HepG2 (cell line): Measurements from ENCODE around the gene TTYH1. TPM values are rescaled to one million over a fixed set of nuclear protein-coding genes. Genes with fewer than 3 reads are reported as not detected.

Experiments
- BCLAF1 ChIP-seq: fragments of 450-650 bp; IDR thresholded peaks from 2 replicates; pipeline ENCODE4 v1.6.1; 2017; ENCODE audit warnings: mild to moderate bottlenecking
- IKZF5 ChIP-seq: IDR thresholded peaks from 2 replicates; pipeline ENCODE4 v1.6.1; 2018; ENCODE audit warnings: missing genetic modification reagents, mild to moderate bottlenecking, missing compliant biosample characterization
- IRX3 ChIP-seq: sonication (generic); formaldehyde crosslinking; IDR thresholded peaks from 2 replicates; pipeline ENCODE4 v1.8.1; 2023; ENCODE audit warnings: mild to moderate bottlenecking, low read depth, missing genetic modification reagents, borderline replicate concordance
- JUND ChIP-seq: sonication (generic); formaldehyde crosslinking; IDR thresholded peaks from 2 replicates; pipeline ENCODE4 v1.8.0; 2022; ENCODE audit warnings: mild to moderate bottlenecking, missing genetic modification reagents
- MED8 ChIP-seq: sonication (generic); formaldehyde crosslinking; IDR thresholded peaks from 2 replicates; pipeline ENCODE4 v1.8.1; 2023; ENCODE audit warnings: mild to moderate bottlenecking, missing genetic modification reagents; ENCODE audit not compliant: insufficient replicate concordance
- MLX ChIP-seq: IDR thresholded peaks from 2 replicates; pipeline ENCODE4 v1.6.1; 2016
- MXI1 ChIP-seq: IDR thresholded peaks from 3 replicates; pipeline ENCODE4 v1.6.1; 2012; ENCODE audit warnings: low read depth, low read length, inconsistent platforms, borderline replicate concordance
- PHF8 ChIP-seq: sonication (generic); formaldehyde crosslinking; IDR thresholded peaks from 2 replicates; pipeline ENCODE4 v1.5.0; 2020; ENCODE audit warnings: missing genetic modification reagents
- RFXANK ChIP-seq: IDR thresholded peaks from 2 replicates; pipeline ENCODE4 v1.6.1; 2016
- RFXAP ChIP-seq: sonication (generic); formaldehyde crosslinking; IDR thresholded peaks from 2 replicates; pipeline ENCODE4 v1.4.0; 2020; ENCODE audit warnings: missing genetic modification reagents, borderline replicate concordance
- SKIL ChIP-seq: sonication (generic); formaldehyde crosslinking; IDR thresholded peaks from 2 replicates; pipeline ENCODE4 v1.8.0; 2022; ENCODE audit warnings: missing genetic modification reagents, mild to moderate bottlenecking, moderate library complexity, borderline replicate concordance
- SP1 ChIP-seq, 2 experiments: fragments of 450-650 bp in 1 of 2; sonication (generic) in 1 of 2; formaldehyde crosslinking in 1 of 2; IDR thresholded peaks; 2 replicates each; pipeline versions ENCODE4 v1.4.0 to v1.6.1; 2016 to 2020; ENCODE audit warnings: missing genetic modification reagents in 1 of 2
- ZC3H4 ChIP-seq: sonication (generic); formaldehyde crosslinking; IDR thresholded peaks from 2 replicates; pipeline ENCODE4 v1.4.0; 2020; ENCODE audit warnings: missing genetic modification reagents, borderline replicate concordance
- ZFP36L1 ChIP-seq: sonication (generic); formaldehyde crosslinking; IDR thresholded peaks from 2 replicates; pipeline ENCODE4 v1.8.0; 2022; ENCODE audit warnings: mild to moderate bottlenecking, missing genetic modification reagents, moderate library complexity
- ZNF12 ChIP-seq: sonication (generic); formaldehyde crosslinking; IDR thresholded peaks from 2 replicates; pipeline ENCODE4 v1.5.0; 2020; ENCODE audit warnings: missing genetic modification reagents
- ZNF329 ChIP-seq: sonication (generic); formaldehyde crosslinking; IDR thresholded peaks from 2 replicates; pipeline ENCODE4 v1.9.0; 2021; ENCODE audit warnings: low read depth, mild to moderate bottlenecking, missing genetic modification reagents
- ZNF607 ChIP-seq: sonication (generic); formaldehyde crosslinking; IDR thresholded peaks from 2 replicates; pipeline ENCODE4 v1.5.1; 2020; ENCODE audit warnings: missing genetic modification reagents, mild to moderate bottlenecking, borderline replicate concordance
- ZNF672 ChIP-seq: sonication (generic); formaldehyde crosslinking; IDR thresholded peaks from 2 replicates; pipeline ENCODE4 v1.8.1; 2022; ENCODE audit warnings: missing genetic modification reagents
- ZNF747 ChIP-seq: sonication (generic); formaldehyde crosslinking; IDR thresholded peaks from 2 replicates; pipeline ENCODE4 v1.8.1; 2023; ENCODE audit warnings: missing genetic modification reagents, mild to moderate bottlenecking, borderline replicate concordance
- ZNF766 ChIP-seq: sonication (generic); formaldehyde crosslinking; IDR thresholded peaks from 2 replicates; pipeline ENCODE4 v1.5.0; 2020; ENCODE audit warnings: missing genetic modification reagents, borderline replicate concordance
- ZNF83 ChIP-seq: sonication (generic); formaldehyde crosslinking; IDR thresholded peaks from 2 replicates; pipeline ENCODE4 v1.4.0; 2020; ENCODE audit warnings: missing genetic modification reagents, mild to moderate bottlenecking, borderline replicate concordance
- ZNF839 ChIP-seq: sonication (generic); formaldehyde crosslinking; IDR thresholded peaks from 2 replicates; pipeline ENCODE4 v1.4.0; 2020; ENCODE audit warnings: missing genetic modification reagents, mild to moderate bottlenecking, borderline replicate concordance
- ZSCAN29 ChIP-seq: sonication (generic); formaldehyde crosslinking; conservative IDR thresholded peaks from 2 replicates; pipeline ENCODE4 v1.4.0; 2020; ENCODE audit warnings: mild to moderate bottlenecking, missing genetic modification reagents
- polyA plus RNA-seq, 8 experiments: library from polyadenylated mRNA; depleted of rRNA in 3 of 8; stranded (reverse) in 7 of 8; unstranded in 1 of 8; fragments of >200 nt; fragmentation: Illumina TruSeq in 4 of 8; extraction: Trizol in 4 of 8; gene quantifications; 2 replicates each; pipeline versions ENCODE4 v1.2.1 to v1.2.3, GENCODE V29; 2011 to 2016; ENCODE audit warnings: low read depth in 4 of 8, missing spikeins in 1 of 8, mixed read lengths in 1 of 8; ENCODE audit not compliant: insufficient read depth in 1 of 8
- total RNA-seq, 5 experiments: library from RNA; depleted of rRNA; stranded (reverse); fragments of >200 nt; fragmentation: Illumina TruSeq; extraction: Trizol; gene quantifications; 2 replicates each; pipeline ENCODE4 v1.2.3, GENCODE V29; 2016; ENCODE audit warnings: low read depth in 1 of 5

Gene TTYH1
- total and polyA plus RNA-seq, 2 of the 13 experiments (the other 11 are each of a cell fraction or from before 2014, with no cell fraction given): 6.9 to 19.9 TPM

GRCh38 chr19:54462655-54463530 is 47.6 kb downstream of the TTYH1 start (continued):
- TF ChIP-seq IRX3 (CRISPR knock-in tag): peak; percentile 66; the same call in 1 of the 2 replicates
- peak; percentile 79 for TF ChIP-seq ZNF747 (CRISPR knock-in tag)
- no peak for TF ChIP-seq MXI1
- no peak for TF ChIP-seq ZNF839 (CRISPR knock-in tag)
- TF ChIP-seq BCLAF1: no peak
- TF ChIP-seq RFXAP: peak; percentile 71; the same call in 1 of the 2 replicates
- TF ChIP-seq MLX (CRISPR knock-in tag): no peak
- 0 out of 2 replicates have a peak, but pooled peaks have one; percentile 22 for TF ChIP-seq IKZF5 (CRISPR knock-in tag)
- no peak for TF ChIP-seq RFXANK (CRISPR knock-in tag)
- TF ChIP-seq PHF8 (CRISPR knock-in tag): no peak; the same call in none of the 2 replicates
- no peak; the same call in 1 of the 2 replicates for TF ChIP-seq SKIL (CRISPR knock-in tag)
- TF ChIP-seq ZNF329 (CRISPR knock-in tag): no peak
- peak; percentile 84 for TF ChIP-seq MED8 (CRISPR knock-in tag)
- TF ChIP-seq ZNF12 (CRISPR knock-in tag): peak; percentile 52; the same call in 1 of the 2 replicates
- no peak for TF ChIP-seq ZNF672
- peak; percentile 90; the same call in 1 of the 2 replicates for TF ChIP-seq ZC3H4 (CRISPR knock-in tag)
- TF ChIP-seq ZSCAN29 (CRISPR knock-in tag): no peak
- no peak for TF ChIP-seq SP1 (IDR thresholded peaks at IDR 0.05)
- TF ChIP-seq SP1 (CRISPR knock-in tag; IDR thresholded peaks at IDR 0.05): peak; percentile 22; the same call in 1 of the 2 replicates
- no peak for TF ChIP-seq ZNF83 (CRISPR knock-in tag)
- TF ChIP-seq ZFP36L1 (CRISPR knock-in tag): no peak
- no peak for TF ChIP-seq JUND (CRISPR knock-in tag)
- no peak for TF ChIP-seq ZNF766 (CRISPR knock-in tag)
- TF ChIP-seq ZNF607: peak; percentile 61; the same call in 1 of the 2 replicates
